ENCODE measurements around the gene FN3K.

DNA sequence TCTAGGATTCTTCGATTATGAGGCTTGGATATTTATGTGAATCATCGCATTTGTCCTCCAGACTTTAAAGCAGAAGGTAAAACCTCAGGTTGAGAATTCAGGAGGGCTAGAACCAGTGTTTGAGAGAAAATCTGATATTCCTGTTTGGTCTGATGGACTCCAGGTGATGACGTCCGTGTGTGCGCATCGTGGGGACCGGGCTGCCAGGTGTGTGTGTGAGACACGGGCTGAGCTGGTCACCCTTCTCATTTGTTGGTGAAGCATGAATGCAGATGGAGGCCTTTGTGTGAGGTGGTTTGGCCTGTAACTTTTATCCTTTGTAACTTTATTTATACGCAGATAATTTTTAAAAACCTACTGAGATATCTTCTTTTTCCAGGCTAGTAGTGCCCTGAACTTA lies 61.6 kb downstream of the FN3K start:
- TF ChIP-seq CTCF (tag by site-specific recombination; IDR thresholded peaks at IDR 0.05) (no peak), ZBTB44 (tag by site-specific recombination; IDR thresholded peaks at IDR 0.05) (no peak), ZNF274 (IDR thresholded peaks at IDR 0.05; ENCODE audit: low read length) (no peak), ZNF274 (tag by site-specific recombination; IDR thresholded peaks at IDR 0.05; ENCODE audit: borderline replicate concordance) (no peak), TCF7L2 (IDR thresholded peaks at IDR 0.05; ENCODE audit: borderline replicate concordance, low read depth, low read length) (no peak), ZXDB (tag by site-specific recombination; IDR thresholded peaks at IDR 0.05) (no peak), PATZ1 (tag by site-specific recombination; IDR thresholded peaks at IDR 0.05) (no peak), ZNF2 (tag by site-specific recombination; IDR thresholded peaks at IDR 0.05) (no peak)
- TF ChIP-seq, protein P1, sequence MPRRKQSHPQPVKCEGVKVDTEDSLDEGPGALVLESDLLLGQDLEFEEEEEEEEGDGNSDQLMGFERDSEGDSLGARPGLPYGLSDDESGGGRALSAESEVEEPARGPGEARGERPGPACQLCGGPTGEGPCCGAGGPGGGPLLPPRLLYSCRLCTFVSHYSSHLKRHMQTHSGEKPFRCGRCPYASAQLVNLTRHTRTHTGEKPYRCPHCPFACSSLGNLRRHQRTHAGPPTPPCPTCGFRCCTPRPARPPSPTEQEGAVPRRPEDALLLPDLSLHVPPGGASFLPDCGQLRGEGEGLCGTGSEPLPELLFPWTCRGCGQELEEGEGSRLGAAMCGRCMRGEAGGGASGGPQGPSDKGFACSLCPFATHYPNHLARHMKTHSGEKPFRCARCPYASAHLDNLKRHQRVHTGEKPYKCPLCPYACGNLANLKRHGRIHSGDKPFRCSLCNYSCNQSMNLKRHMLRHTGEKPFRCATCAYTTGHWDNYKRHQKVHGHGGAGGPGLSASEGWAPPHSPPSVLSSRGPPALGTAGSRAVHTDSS (tag by site-specific recombination; IDR thresholded peaks at IDR 0.05): no peak
- TF ChIP-seq, protein P2, sequence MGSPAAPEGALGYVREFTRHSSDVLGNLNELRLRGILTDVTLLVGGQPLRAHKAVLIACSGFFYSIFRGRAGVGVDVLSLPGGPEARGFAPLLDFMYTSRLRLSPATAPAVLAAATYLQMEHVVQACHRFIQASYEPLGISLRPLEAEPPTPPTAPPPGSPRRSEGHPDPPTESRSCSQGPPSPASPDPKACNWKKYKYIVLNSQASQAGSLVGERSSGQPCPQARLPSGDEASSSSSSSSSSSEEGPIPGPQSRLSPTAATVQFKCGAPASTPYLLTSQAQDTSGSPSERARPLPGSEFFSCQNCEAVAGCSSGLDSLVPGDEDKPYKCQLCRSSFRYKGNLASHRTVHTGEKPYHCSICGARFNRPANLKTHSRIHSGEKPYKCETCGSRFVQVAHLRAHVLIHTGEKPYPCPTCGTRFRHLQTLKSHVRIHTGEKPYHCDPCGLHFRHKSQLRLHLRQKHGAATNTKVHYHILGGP (tag by site-specific recombination; IDR thresholded peaks at IDR 0.05): no peak

Measured in HEK293 (cell line).